Stimulated activated CD4-positive, alpha-beta T cell treated with anti-CD3 and anti-CD28 coated beads, Interleukin-12 subunit alpha, Interleukin-12 subunit beta, amount 100 ng/mL, for 4 hours (primary cell): ENCODE measurements around the gene APC.
"Not testable (repeated sequence)": the region's sequence is repeated elsewhere in the genome, so short reads cannot be mapped to it uniquely, and the experiment has no call there.

Experiments
- DNase-seq: peaks from one replicate; pipeline ENCODE4 v3.0.0-alpha.2; 2020

The APC gene

GRCh38 chr5:112737463-112738190 lies at the start of gene APC:
Gene APC, plus strand, starts transcription at chr5:112737885. Its CDS starts 17,006 bp downstream, at chr5:112754891.
- DNase-seq = peak; percentile 71

- no peak for DNase-seq
Observed at GRCh38 chr5:112689155-112689909, 48.4 kb upstream of the APC start.

- no peak for DNase-seq
Observed at GRCh38 chr5:112690605-112691338, 46.9 kb upstream of the APC start.

GRCh38 chr5:112691339-112691680 lies 46.4 kb upstream of the APC start:
- DNase-seq = no peak

- DNase-seq = no peak
Observed at GRCh38 chr5:112691758-112692157, 45.9 kb upstream of the APC start.

GRCh38 chr5:112692472-112692871 lies 45.2 kb upstream of the APC start:
- DNase-seq = no peak

GRCh38 chr5:112693301-112693700 lies 44.4 kb upstream of the APC start:
- DNase-seq = no peak

- no peak for DNase-seq
Observed at GRCh38 chr5:112694853-112695709, 42.6 kb upstream of the APC start.

DNA sequence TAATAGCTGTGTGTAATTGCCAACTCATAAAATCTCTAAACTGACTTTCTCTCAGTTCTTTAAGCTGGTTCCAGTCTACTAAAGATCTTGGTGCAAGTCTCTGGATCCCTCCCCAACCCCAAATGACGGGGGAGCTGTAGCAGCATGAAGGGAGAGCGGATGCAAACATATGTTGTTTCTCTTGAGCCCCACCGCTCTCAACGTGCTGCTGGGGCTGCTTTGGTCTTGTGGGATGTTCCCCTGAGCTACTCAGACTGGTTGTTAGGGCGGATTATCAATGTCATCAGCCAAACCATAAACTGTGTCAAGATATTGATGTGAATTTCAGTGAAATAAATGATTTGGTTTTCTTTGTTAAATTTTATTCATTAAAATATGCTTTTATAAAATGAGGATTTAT lies 40.9 kb upstream of the APC start:
- no peak for DNase-seq

DNA sequence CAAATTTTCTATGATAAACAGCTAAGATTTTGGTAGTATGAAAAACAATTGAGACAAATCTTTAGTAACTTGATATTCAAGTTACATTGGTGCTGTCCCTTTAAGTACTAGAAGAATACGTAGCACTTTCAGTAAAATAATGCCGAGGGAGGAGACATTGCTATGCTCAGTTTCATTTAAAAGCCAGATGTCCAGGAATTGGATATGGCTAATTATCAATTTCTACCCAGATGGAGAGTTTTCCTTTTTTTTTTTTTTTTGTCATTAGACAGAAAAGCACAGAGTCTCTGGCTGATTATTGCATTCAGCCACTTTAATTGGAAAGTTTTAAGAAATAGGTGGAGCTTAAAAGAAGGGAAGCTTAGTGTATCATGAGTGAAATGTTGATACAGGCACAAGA lies 40.4 kb upstream of the APC start:
- DNase-seq = no peak

GRCh38 chr5:112697833-112698232 lies 39.9 kb upstream of the APC start:
- DNase-seq = no peak

GRCh38 chr5:112703866-112704820 lies 33.5 kb upstream of the APC start:
- no peak for DNase-seq

GRCh38 chr5:112706446-112707016 lies 31.2 kb upstream of the APC start:
- DNase-seq = no peak

GRCh38 chr5:112707187-112708102 lies 30.2 kb upstream of the APC start:
- DNase-seq = peak; percentile 91

DNA sequence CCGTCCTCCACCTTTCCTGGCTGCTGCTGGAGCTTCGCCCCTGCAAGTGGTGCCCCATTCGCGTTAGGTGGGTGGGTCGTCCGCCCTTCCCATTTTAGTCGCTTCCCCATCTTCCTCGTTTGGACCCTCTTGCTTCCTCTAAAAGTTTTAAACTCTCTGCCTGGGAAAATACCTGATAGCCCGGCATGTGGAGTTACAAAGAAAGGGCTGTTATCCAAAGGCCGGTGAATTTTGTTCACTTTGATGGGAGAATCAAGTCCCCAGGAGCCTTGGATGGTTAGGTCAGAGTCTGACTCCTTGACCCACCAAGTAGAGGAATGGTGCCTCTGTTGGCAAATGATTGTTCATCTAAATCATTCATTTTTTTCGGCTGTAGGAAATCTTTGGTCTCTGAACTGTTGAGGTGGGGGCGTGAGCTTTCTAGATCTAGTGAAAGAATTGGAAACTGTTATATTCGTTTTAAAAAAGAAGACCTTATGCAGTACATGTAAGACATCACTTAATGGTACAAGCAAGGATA lies 29.5 kb upstream of the APC start:
- no peak for DNase-seq

DNA sequence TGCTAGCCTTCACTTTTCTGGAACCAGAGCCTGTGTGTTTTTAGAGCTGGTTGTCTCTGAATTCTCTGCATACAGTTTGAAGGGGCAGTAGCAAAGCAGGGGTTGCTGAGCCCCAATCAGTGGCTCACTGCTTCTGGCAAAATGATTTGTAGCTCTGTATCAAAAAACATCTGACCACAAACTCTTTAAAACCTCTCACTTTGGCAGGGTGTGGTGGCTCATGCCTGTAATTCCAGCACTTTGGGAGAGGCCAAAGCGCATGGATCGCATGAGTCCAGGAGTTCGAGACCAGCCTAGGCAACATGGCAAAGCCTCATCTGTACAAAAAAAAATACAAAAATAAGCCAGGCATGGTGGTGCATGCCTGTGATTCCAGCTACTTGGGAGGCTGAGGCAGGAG lies 28.3 kb upstream of the APC start:
- DNase-seq = no peak

DNA sequence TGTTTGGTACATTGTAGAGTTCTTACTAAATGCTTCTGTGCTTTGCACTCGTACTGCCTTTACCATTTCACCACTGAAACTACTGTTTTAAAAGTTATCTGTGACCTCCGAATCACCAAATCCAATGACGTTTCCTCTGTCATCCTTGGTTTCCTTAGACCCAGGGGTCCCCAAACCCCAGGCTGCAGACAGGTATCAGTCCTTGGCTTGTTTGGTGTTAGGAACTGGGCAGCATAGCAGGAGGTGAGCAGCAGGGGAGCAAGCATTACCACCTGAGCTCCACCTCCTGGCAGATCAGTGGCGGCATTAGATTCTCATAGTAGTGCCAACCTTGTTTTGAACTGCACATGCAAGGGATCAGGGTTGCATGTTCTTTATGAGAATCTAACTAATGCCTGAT lies 26.8 kb upstream of the APC start:
- no peak for DNase-seq

DNA sequence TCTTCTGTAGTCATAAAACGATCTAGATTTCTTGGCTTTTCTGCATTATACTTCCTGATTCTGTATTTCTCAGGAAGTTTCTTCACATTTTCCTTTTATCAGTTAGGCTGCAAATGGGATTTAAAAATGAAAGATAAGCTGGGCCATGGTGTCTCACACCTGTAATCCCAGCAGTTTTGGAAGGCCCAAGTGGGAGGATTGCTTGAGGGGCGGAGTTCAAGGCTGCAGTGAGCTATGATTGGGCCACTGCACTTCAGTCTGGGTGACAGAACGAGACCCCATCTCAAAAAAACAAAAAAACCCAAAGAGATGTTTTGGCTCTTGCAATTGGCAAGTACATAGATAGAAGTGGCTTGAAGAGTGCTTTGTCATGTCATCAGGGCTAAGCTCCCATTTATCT lies 26.2 kb upstream of the APC start:
- no peak for DNase-seq

DNA sequence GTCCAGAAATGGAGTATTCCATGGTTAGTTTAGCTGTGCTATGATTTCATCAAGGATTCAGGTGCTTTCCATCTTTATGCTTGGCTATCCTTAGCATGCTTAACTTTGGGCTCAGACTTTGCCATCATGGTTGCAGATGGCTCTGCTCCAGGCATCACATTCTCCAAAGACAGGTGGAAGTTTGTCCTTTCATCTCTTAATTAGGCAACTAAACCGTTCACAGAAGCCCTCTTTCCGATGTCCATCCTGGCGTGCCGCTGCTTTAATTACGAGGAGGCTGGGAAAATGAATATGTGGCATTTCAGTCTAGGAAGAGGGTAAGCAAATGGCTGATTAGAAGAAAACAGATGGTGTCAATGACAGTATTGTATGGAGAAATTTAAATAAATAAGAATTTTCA lies 24.5 kb upstream of the APC start:
- no peak for DNase-seq

- not testable (repeated sequence) for DNase-seq
Observed at GRCh38 chr5:112716895-112717294, 20.8 kb upstream of the APC start.
